Aorta (tissue), 5 donors: ENCODE measurements around the gene MAML3. TPM values are rescaled to one million over a fixed set of nuclear protein-coding genes. Genes with fewer than 3 reads are reported as not detected.

Experiments
- ATAC-seq: fragments of 200-7000 bp; cut with Tn5 transposase; one replicate; pipeline ENCODE4 v1.9.1; 2022; ENCODE audit warnings: moderate library complexity; ENCODE audit not compliant: low FRiP score
- DNase-seq, 2 donors: peaks; one replicate each; pipeline ENCODE4 v3.0.0-alpha.2; 2020
- H3K27ac ChIP-seq, 2 donors: one replicate each; pipeline ENCODE4 v1.5.1; 2013; ENCODE audit warnings: low read length in 2 of 2, mild to moderate bottlenecking in 2 of 2, moderate library complexity in 2 of 2, control low read depth in 1 of 2, inconsistent platforms in 1 of 2, low read depth in 1 of 2
- H3K27me3 ChIP-seq, 2 donors: one replicate each; pipeline ENCODE4 v1.6.1; 2013; ENCODE audit warnings: control low read depth in 1 of 2, low read length in 1 of 2, mild to moderate bottlenecking in 1 of 2, moderate library complexity in 1 of 2; ENCODE audit not compliant: insufficient read depth in 2 of 2, control insufficient read depth in 1 of 2
- H3K36me3 ChIP-seq, 2 donors: one replicate each; pipeline ENCODE4 v1.6.1; 2013; ENCODE audit warnings: control low read depth in 1 of 2, low read length in 1 of 2, mild to moderate bottlenecking in 1 of 2; ENCODE audit not compliant: insufficient read depth in 2 of 2, control insufficient read depth in 1 of 2
- H3K4me1 ChIP-seq, 2 donors: one replicate each; pipeline ENCODE4 v1.6.1; 2013; ENCODE audit warnings: low read length in 2 of 2, control low read depth in 1 of 2, mild to moderate bottlenecking in 1 of 2, moderate library complexity in 1 of 2; ENCODE audit not compliant: insufficient read depth in 2 of 2, control insufficient read depth in 1 of 2
- H3K4me3 ChIP-seq, 2 donors: one replicate each; pipeline ENCODE4 v1.5.1; 2013; ENCODE audit warnings: low read length in 2 of 2, control low read depth in 1 of 2, mild to moderate bottlenecking in 1 of 2
- H3K9me3 ChIP-seq: one replicate; pipeline ENCODE4 v1.6.1; 2013; ENCODE audit warnings: mild to moderate bottlenecking, low read length; ENCODE audit not compliant: control insufficient read depth
- WGBS, 2 donors: extraction: QIAGEN DNeasy Blood & Tissue Kit; methylation state at CpG; one replicate each; pipeline ENCODE4 v1.1.7; 2013; 5-methylcytosine and 5-hydroxymethylcytosine counted together
- intact Hi-C, 2 donors: fragments of 100-400 bp; cut with DNase I; formaldehyde crosslinking; loops; one replicate each; pipeline versions ENCODE4 v1.14.2 to v1.15.0; 2022
- polyA plus RNA-seq, 2 donors: library from polyadenylated mRNA; stranded (reverse); fragments of 200-250 nt; gene quantifications; one replicate each; pipeline ENCODE4 v1.2.3, GENCODE V29; 2013
- total RNA-seq, 2 donors: library from RNA; stranded (reverse); fragmentation: NEBNext Ultra II Directional; extraction: Animal tissue kit (Norgen Biotek cat#: 25700); gene quantifications; one replicate each; pipeline ENCODE4 v1.2.1, GENCODE V29; 2021
- donor health status: healthy with polysubstance abuse.
- donor health status: Bipolar disorder and iron deficiency.
- donor health status: DM: no; HTN: no; CAD: no.
- donor health status: DM: no; HTN: no; CAD: no.
- donor health status: DM: yes; HTN: yes; CAD: no.

Gene MAML3
- total and polyA plus RNA-seq, 4 donors, result 0.79 to 10.5 (median 4.9) TPM

- H3K27ac ChIP-seq, result no peak overlapping the region
- H3K4me3 ChIP-seq, result no peak overlapping the region
- peaks cover 0 to 4% of the 10 kb centered on the region in 2 donors for H3K4me1 ChIP-seq
- DNase-seq (no peak), ATAC-seq (no peak)
- H3K27me3 ChIP-seq, result no peaks in the 10 kb centered on the region
- intact Hi-C loops, result no loop called here
- no peaks in the 10 kb centered on the region for H3K9me3 ChIP-seq
- 91 to 93% methylated on average over 4 of the region's 4 CpGs for WGBS, 2 donors
- no peaks in the 10 kb centered on the region for H3K36me3 ChIP-seq
Observed at GRCh38 chr4:139800082-139800481, 353.9 kb downstream of the MAML3 start.

GRCh38 chr4:139799615-139800014 lies 354.4 kb downstream of the MAML3 start:
- H3K9me3 ChIP-seq, result no peaks in the 10 kb centered on the region
- H3K4me3 ChIP-seq, result no peak overlapping the region
- no peaks in the 10 kb centered on the region for H3K27me3 ChIP-seq
- no peak overlapping the region for H3K27ac ChIP-seq
- no peaks in the 10 kb centered on the region for H3K36me3 ChIP-seq
- intact Hi-C loops, result no loop called here
- no peak for ATAC-seq
- no peak for DNase-seq
- H3K4me1 ChIP-seq, result peaks cover 0 to 4% of the 10 kb centered on the region in 2 donors

- Histone ChIP-seq H3K36me3 (no peaks in the 10 kb centered on the region), H3K27me3 (no peaks in the 10 kb centered on the region), H3K9me3 (no peaks in the 10 kb centered on the region), H3K4me1 (peaks cover 0 to 4% of the 10 kb centered on the region in 2 donors), H3K4me3 (no peak overlapping the region), H3K27ac (no peak overlapping the region)
- DNase-seq, result no peak
- intact Hi-C loops, result no loop called here
- ATAC-seq, result no peak
Observed at GRCh38 chr4:139798456-139798855, 355.5 kb downstream of the MAML3 start.

- no peaks in the 10 kb centered on the region for H3K27me3 ChIP-seq
- DNase-seq, result no peak
- 98% methylated on average over 2 of the region's 2 CpGs for WGBS, 2 donors
Observed at GRCh38 chr4:139797287-139797686, 356.7 kb downstream of the MAML3 start.

GRCh38 chr4:139795527-139796314 lies 358.3 kb downstream of the MAML3 start:
- H3K9me3 ChIP-seq, result no peaks in the 10 kb centered on the region
- peaks cover 0 to 4% of the 10 kb centered on the region in 2 donors for H3K4me1 ChIP-seq
- no peaks in the 10 kb centered on the region for H3K36me3 ChIP-seq
- H3K27ac ChIP-seq, result no peak overlapping the region
- H3K4me3 ChIP-seq, result no peak overlapping the region
- intact Hi-C loops, result no loop called here
- no peaks in the 10 kb centered on the region for H3K27me3 ChIP-seq
- WGBS, 2 donors, result 87 to 88% methylated on average over 8 of the region's 8 CpGs
- ATAC-seq (no peak), DNase-seq (no peak)

More at GRCh38 chr4:139797287-139797686, 356.7 kb downstream of the MAML3 start:
- Histone ChIP-seq H3K9me3 (no peaks in the 10 kb centered on the region), H3K36me3 (no peaks in the 10 kb centered on the region), H3K27ac (no peak overlapping the region), H3K4me1 (peaks cover 0 to 4% of the 10 kb centered on the region in 2 donors), H3K4me3 (no peak overlapping the region)
- intact Hi-C loops, result no loop called here
- no peak for ATAC-seq

- Histone ChIP-seq H3K27me3 (no peaks in the 10 kb centered on the region), H3K4me3 (no peak overlapping the region), H3K27ac (no peak overlapping the region), H3K4me1 (peaks cover 0 to 4% of the 10 kb centered on the region in 2 donors), H3K36me3 (no peaks in the 10 kb centered on the region), H3K9me3 (no peaks in the 10 kb centered on the region)
- intact Hi-C loops, result no loop called here
- ATAC-seq, result no peak
- no peak for DNase-seq
- 41 to 47% methylated on average over 3 of the region's 3 CpGs for WGBS, 2 donors
Observed at GRCh38 chr4:139794158-139794954, 359.6 kb downstream of the MAML3 start.

GRCh38 chr4:139791681-139792080 lies 362.3 kb downstream of the MAML3 start:
- H3K9me3 ChIP-seq, result no peaks in the 10 kb centered on the region
- whole genome bisulfite sequencing, 2 donors, result 92 to 96% methylated on average over 2 of the region's 2 CpGs
- H3K4me1 ChIP-seq, result no peaks in the 10 kb centered on the region
- intact Hi-C loops, result no loop called here
- no peak overlapping the region for H3K4me3 ChIP-seq
- H3K36me3 ChIP-seq, result no peaks in the 10 kb centered on the region
- ATAC-seq, result no peak
- no peaks in the 10 kb centered on the region for H3K27me3 ChIP-seq
- no peak overlapping the region for H3K27ac ChIP-seq
- no peak for DNase-seq

- Histone ChIP-seq H3K27me3 (no peaks in the 10 kb centered on the region), H3K36me3 (no peaks in the 10 kb centered on the region), H3K4me3 (no peak overlapping the region), H3K4me1 (no peaks in the 10 kb centered on the region), H3K9me3 (no peaks in the 10 kb centered on the region), H3K27ac (no peak overlapping the region)
- intact Hi-C loops, result no loop called here
- no peak for ATAC-seq
- no peak for DNase-seq
- 97 to 99% methylated on average over 4 of the region's 4 CpGs for WGBS, 2 donors
Observed at GRCh38 chr4:139790291-139790690, 363.7 kb downstream of the MAML3 start.
